HG03575 (cell line): ENCODE results near the gene C2CD2.

Experiments
- ATAC-seq: cut with Tn5 transposase; IDR thresholded peaks from one replicate; pipeline ENCODE4 v1.9.1; 2021; ENCODE audit not compliant: unreplicated experiment, insufficient number of reproducible peaks, low FRiP score; ENCODE audit errors: extremely low read depth

C2CD2 gene

GRCh38 chr21:41859297-41859980, 94.4 kb downstream of the C2CD2 start:
- no peak for ATAC-seq

GRCh38 chr21:41858466-41859296, 95.1 kb downstream of the C2CD2 start:
- ATAC-seq = no peak

GRCh38 chr21:41857771-41858300, 96.0 kb downstream of the C2CD2 start:
- no peak for ATAC-seq

DNA sequence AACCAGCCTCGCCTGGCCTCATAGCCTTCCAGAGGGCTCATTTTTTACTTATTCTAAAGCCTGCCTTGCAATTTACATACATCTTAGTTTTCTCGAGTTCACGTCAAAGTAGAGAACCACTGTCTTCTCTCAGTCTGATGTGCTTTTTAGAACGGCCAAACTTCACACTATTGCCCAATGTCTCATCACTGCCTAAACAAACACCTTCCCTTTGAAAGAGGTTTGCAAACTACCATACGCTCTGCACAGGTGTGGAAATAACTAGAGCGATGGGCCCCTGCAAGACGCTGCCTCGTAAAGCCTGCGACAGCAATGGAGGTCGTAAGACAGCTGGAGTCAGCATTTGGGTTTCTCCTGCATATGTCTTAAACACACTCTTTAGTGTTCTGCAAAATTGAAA, 97.2 kb downstream of the C2CD2 start:
- ATAC-seq = no peak

DNA sequence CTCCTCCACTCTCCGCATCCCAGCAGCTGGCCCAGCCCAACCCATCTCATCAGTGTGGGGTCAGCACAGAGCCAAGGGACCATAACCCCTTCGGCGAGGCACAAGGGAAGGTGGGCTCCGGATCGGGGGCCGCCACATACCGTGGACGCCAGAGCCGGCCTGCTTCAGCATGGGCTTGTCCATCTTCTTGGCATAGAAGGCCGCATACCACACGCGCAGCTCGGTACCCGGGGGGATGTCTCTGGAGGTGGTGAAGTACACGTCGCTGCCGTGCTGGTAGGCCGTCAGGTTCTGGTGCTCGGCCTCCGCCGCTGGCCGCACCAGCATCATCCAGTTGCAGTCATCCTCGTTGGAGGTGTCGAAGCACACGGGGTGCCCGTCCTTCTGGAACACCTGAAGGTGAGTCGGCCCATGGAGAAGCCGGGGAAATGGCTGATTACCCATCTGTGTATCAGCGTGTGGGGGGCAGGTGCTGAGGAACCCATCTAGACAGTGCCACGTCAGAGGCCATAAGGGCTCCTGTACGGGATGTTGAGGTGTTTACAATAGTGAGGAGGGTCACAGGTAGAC, 99.3 kb downstream of the C2CD2 start:
- ATAC-seq = no peak

- no peak for ATAC-seq
Measured at GRCh38 chr21:41852929-41853320, 100.9 kb downstream of the C2CD2 start.

DNA sequence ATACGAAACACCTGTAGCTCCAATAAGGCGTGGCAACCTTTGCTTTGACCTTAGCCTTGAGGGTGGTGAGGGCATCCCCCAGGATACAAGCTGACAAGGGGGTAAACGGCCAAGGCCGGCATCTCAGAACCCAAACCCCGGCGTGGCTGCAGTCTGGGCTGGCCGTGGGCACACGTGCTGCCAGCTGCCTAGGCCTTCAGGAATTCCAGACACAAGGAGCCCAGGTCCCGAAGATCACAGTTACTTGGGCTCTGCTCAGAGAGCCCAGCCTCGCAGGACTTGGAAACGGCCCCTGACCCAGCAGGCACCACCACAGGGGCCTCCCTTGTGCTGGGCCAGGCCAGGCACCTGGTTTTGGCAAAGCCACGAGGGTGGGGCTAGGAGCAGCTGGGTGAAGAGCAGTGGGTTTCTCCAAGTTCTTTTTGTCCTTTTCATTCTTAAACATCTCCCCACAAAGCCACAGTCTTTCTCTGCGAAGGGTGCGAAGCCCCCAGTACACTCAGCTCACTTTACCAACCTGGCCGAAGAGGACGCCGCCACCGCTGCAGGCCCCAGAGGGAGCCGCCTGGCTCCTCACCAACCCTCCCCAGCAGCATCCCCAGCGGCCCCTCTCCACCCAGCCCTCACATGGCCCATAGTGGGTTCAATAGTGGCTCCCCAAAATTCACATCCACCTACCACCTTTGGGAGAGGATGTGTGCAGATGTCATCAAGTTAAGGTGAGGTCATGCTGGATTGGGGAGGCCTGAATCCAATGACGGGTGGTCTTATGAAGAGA, 101.5 kb downstream of the C2CD2 start:
- ATAC-seq = no peak

DNA sequence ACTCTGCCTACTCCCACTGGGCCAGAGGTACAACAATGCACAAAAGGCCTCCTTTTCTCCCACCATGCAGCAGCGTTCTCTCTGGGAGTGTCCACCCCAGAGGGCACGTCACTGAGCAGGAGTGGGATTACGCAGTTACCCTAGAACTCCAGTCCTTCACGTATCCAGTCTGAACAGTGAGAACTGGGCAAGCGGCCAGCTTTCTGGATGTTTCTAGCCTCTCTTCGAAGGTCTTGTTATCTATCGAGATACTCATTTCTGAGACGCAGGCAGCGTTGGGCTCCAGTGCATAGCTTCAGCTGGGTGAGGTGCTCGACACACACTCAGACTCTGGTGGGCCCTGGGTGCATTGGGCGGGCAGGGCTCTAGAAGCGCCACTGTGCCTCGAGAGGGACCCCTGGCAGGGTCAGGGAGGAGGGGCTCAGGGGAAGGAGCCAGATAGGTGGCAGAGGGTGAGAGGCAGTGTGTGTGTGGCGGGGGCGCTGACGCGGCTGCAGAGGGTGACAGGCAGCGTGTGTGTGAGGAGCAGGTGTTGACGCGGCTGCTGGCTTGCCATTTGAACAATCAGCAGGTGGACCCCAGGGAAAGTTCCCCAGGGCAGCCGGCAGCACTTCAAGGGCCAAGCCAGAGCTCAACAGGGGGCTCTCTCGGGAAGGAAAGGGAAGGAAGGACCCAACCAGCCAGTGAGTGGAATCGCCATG, 102.6 kb downstream of the C2CD2 start:
- ATAC-seq = no peak

GRCh38 chr21:41850085-41850484, 103.7 kb downstream of the C2CD2 start:
- no peak for ATAC-seq

DNA sequence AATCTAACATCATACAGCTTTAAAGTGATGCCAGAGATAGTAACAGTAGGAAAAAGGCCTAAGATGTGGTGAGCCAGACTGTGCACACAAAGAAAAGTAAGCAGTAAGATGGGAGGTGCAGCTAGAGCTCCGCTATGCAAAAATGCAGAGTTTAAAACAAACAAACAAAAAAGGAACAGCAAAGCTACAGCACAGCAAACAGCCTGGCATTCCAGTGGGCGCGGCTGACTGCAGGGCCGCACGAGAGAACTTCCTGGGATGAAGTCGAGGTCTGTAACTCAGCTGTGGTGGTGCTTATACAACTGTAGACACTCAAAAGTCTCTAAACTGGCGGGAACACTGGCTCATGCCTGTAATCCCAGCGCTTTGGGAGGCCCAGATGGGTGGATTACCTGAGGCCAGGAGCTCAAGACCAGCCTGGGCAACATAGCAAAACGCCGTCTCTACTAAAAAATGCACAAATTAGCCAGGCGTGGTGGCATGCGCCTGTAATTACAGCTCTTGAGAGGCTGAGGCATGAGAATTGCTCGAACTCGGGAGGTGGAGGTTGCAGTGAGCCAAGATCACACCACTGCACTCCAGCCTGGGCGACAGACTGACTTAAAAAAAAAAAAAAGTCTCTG, 104.7 kb downstream of the C2CD2 start:
- ATAC-seq = no peak

DNA sequence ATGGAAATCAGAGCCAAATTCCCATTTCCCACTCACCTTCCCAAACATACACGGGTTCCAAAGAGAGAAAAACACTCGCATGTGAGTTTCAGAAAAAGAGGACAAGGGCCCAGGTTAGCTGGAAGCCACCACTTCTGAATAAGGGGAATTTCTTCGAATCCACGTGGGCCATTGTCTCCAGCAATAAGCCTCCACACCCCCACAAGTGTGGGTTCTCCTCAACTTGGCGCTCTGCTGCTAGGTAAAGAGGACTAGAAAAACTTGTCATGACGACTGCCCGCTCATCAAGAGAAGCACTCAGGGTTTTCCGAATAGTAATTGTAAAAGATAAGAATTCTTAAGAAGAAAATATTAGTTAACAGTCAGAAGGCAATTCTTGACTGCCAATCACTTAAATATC, 105.3 kb downstream of the C2CD2 start:
- ATAC-seq = no peak

GRCh38 chr21:41847066-41847804, 106.6 kb downstream of the C2CD2 start:
- ATAC-seq = no peak

DNA sequence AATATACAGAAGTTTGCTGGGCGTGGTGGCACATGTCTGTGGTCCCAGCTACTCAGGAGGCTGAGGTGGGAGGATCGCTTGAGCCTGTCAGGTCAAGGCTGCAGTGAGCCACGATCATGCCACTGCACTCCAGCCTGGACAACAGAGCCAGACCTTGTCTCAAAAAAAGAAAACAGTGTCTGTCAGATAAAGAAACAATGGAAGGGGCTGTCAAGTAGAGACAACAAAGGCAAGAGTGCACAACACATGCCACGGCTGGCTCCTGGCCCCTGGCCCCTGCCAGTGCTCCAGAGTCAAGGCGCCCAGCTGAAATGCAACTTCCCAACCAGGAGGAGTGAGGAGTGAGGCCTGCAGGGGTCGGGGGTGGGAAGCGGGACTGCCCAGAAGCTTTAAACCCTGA, 107.3 kb downstream of the C2CD2 start:
- ATAC-seq = no peak

DNA sequence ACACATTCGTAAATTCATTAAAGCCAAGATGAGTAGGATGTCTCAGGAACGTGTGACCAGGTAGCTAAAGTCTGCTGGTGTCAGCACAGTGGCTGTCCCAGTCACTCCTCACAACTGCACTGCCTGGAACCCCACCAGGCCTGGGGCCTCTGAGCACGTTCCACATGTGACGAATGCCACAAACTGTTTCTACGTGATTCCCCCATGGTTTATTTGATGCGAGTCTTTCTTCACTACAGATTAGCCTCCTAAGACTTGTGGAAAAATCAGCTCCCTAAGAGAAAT, 107.8 kb downstream of the C2CD2 start:
- no peak for ATAC-seq

GRCh38 chr21:41845310-41846032, 108.3 kb downstream of the C2CD2 start:
- ATAC-seq = no peak

DNA sequence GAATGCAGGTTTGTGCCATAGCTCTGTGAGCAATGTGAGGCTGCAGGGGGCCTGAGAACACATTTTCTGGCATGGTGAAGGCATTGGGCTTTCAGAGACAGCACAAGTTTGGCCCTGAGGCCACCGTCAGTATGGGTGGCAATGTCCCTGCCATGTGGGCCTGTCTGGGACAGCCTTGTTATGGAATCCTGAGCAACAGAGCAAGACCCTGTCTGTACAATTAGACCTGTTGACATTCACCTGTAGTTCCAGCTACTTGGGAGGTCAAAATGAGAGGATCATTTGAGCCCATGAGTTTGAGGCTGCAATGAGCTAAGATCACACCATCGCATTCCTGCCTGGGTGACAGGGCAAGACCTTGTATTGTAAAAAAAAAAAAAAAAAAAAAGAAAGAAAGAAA, 110.2 kb downstream of the C2CD2 start:
- ATAC-seq = no peak

DNA sequence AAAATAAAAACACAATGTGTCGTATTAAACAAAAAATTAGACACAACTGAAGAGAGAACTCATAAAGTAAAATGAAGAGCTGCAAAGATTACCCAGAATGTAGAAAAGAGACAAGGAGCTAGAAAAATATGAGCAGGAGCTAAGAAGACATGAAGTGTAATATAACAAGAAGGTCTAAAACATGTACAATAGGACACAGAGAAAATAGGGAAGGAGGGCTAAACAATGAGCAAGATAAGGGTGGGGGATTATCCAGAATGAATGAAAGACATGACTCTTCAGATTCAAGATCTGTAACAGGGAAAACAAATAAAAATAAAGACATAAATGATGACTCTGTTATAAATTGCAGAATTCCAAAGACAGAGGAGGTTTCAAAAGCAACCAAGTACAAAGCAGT, 112.9 kb downstream of the C2CD2 start:
- no peak for ATAC-seq
